Measurements from ENCODE around the gene SEC14L1. TPM values are rescaled to one million over a fixed set of nuclear protein-coding genes. Genes with fewer than 3 reads are reported as not detected.
"Not testable (repeated sequence)": the region's sequence is repeated elsewhere in the genome, so short reads cannot be mapped to it uniquely, and the experiment has no call there.

The SEC14L1 gene
- total RNA-seq, 1 donor from 2014 or later, result 79.6 TPM

GRCh38 chr17:77248216-77249114 lies 107.7 kb downstream of the SEC14L1 start:
- Mint-ChIP-seq H3K4me1 (peaks cover 14% of the 10 kb centered on the region), H3K27ac (no peak overlapping the region), H3K36me3 (ENCODE audit: low read depth) (no peaks in the 10 kb centered on the region), H3K4me3 (no peak overlapping the region), H3K9me3 (no peaks in the 10 kb centered on the region), H3K27me3 (peaks cover 28% of the 10 kb centered on the region)
- DNase-seq (no peak), ATAC-seq (ENCODE audit: low read depth) (no peak)
- intact Hi-C loops (cut with micrococcal nuclease), result no loop called here
- CTCF ChIA-PET, result interaction anchor here (0.9 to 1.8 kb wide), 5 partner anchors 152 to 183 kb away, joined by 3 to 12 read pairs (median 3); no protein-coding TSS in a partner anchor
- POLR2A ChIA-PET, result interaction anchor here (1.0 to 1.1 kb wide), 2 partner anchors 160 to 161 kb away, joined by 3 read pairs; no protein-coding TSS in a partner anchor
- TF ChIP-seq, protein P1, sequence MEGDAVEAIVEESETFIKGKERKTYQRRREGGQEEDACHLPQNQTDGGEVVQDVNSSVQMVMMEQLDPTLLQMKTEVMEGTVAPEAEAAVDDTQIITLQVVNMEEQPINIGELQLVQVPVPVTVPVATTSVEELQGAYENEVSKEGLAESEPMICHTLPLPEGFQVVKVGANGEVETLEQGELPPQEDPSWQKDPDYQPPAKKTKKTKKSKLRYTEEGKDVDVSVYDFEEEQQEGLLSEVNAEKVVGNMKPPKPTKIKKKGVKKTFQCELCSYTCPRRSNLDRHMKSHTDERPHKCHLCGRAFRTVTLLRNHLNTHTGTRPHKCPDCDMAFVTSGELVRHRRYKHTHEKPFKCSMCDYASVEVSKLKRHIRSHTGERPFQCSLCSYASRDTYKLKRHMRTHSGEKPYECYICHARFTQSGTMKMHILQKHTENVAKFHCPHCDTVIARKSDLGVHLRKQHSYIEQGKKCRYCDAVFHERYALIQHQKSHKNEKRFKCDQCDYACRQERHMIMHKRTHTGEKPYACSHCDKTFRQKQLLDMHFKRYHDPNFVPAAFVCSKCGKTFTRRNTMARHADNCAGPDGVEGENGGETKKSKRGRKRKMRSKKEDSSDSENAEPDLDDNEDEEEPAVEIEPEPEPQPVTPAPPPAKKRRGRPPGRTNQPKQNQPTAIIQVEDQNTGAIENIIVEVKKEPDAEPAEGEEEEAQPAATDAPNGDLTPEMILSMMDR (IDR thresholded peaks at IDR 0.05), result no peak

- intact Hi-C loops (cut with micrococcal nuclease), result no loop called here
- ChIA-PET CTCF (no interaction called here), POLR2A (interaction anchor here (0.6 kb wide), 1 partner anchor 260 kb away, joined by 4 read pairs; no protein-coding TSS in a partner anchor)
- TF ChIP-seq, protein P1 (IDR thresholded peaks at IDR 0.05), result no peak
- Mint-ChIP-seq H3K36me3 (ENCODE audit: low read depth) (no peaks in the 10 kb centered on the region), H3K27me3 (peaks cover 29% of the 10 kb centered on the region), H3K4me3 (no peak overlapping the region), H3K27ac (no peak overlapping the region), H3K4me1 (peaks cover 4% of the 10 kb centered on the region), H3K9me3 (no peaks in the 10 kb centered on the region)
- ATAC-seq (ENCODE audit: low read depth) (no peak), DNase-seq (no peak)
Measured at GRCh38 chr17:77251622-77252183, 110.9 kb downstream of the SEC14L1 start.

- intact Hi-C loops (cut with micrococcal nuclease); DNase-seq; H3K4me3 Mint-ChIP-seq; H3K4me1 Mint-ChIP-seq; CTCF ChIA-PET; H3K27ac Mint-ChIP-seq; POLR2A ChIA-PET; H3K36me3 Mint-ChIP-seq (ENCODE audit: low read depth); H3K9me3 Mint-ChIP-seq; ATAC-seq (ENCODE audit: low read depth): not testable (repeated sequence)
- H3K27me3 Mint-ChIP-seq, result peaks cover 31% of the 10 kb centered on the region
Measured at GRCh38 chr17:77252306-77252705, 111.5 kb downstream of the SEC14L1 start.

GRCh38 chr17:77253611-77254051 lies 112.9 kb downstream of the SEC14L1 start:
- Mint-ChIP-seq H3K4me3 (no peak overlapping the region), H3K9me3 (no peaks in the 10 kb centered on the region), H3K36me3 (ENCODE audit: low read depth) (no peaks in the 10 kb centered on the region), H3K27ac (no peak overlapping the region), H3K27me3 (peaks cover 23% of the 10 kb centered on the region), H3K4me1 (no peaks in the 10 kb centered on the region)
- ChIA-PET CTCF (no interaction called here), POLR2A (no interaction called here)
- no peak for ATAC-seq (ENCODE audit: low read depth)
- TF ChIP-seq, protein P1 (IDR thresholded peaks at IDR 0.05), result no peak
- no peak for DNase-seq
- intact Hi-C loops (cut with micrococcal nuclease), result no loop called here

GRCh38 chr17:77254951-77255825 lies 114.4 kb downstream of the SEC14L1 start:
- ChIA-PET CTCF (no interaction called here), POLR2A (interaction anchor here (0.6 kb wide), 1 partner anchor 84 kb away, joined by 3 read pairs; no protein-coding TSS in a partner anchor)
- H3K4me3 Mint-ChIP-seq, result no peak overlapping the region
- intact Hi-C loops (cut with micrococcal nuclease), result no loop called here
- TF ChIP-seq, protein P1 (IDR thresholded peaks at IDR 0.05), result no peak
- DNase-seq (no peak), ATAC-seq (ENCODE audit: low read depth) (no peak)
- no peaks in the 10 kb centered on the region for H3K9me3 Mint-ChIP-seq
- no peaks in the 10 kb centered on the region for H3K36me3 Mint-ChIP-seq (ENCODE audit: low read depth)
- no peak overlapping the region for H3K27ac Mint-ChIP-seq
- H3K4me1 Mint-ChIP-seq, result no peaks in the 10 kb centered on the region
- peaks cover 13% of the 10 kb centered on the region for H3K27me3 Mint-ChIP-seq

GRCh38 chr17:77255970-77256369 lies 115.2 kb downstream of the SEC14L1 start:
- peaks cover 13% of the 10 kb centered on the region for H3K27me3 Mint-ChIP-seq
- POLR2A ChIA-PET, result interaction anchor here (0.5 kb wide), 1 partner anchor 145 kb away, joined by 3 read pairs; no protein-coding TSS in a partner anchor
- H3K27ac Mint-ChIP-seq; H3K36me3 Mint-ChIP-seq (ENCODE audit: low read depth); H3K9me3 Mint-ChIP-seq; CTCF ChIA-PET; H3K4me1 Mint-ChIP-seq; H3K4me3 Mint-ChIP-seq; ATAC-seq (ENCODE audit: low read depth); intact Hi-C loops (cut with micrococcal nuclease); DNase-seq: not testable (repeated sequence)
